ENCODE data around the gene CUL3. TPM values are rescaled to one million over a fixed set of nuclear protein-coding genes. Genes with fewer than 3 reads are reported as not detected.

CUL3 gene
- total and polyA plus RNA-seq, 8 donors: 70.9 to 116 (median 98.1) TPM

- ATAC-seq (no peak), DNase-seq (no peak)
- H3K27ac ChIP-seq: no peak overlapping the region
- H3K36me3 ChIP-seq: no peaks in the 10 kb centered on the region
- no peaks in the 10 kb centered on the region for H3K9me3 ChIP-seq
- no peaks in the 10 kb centered on the region for H3K4me1 ChIP-seq
- H3K27me3 ChIP-seq: no peaks in the 10 kb centered on the region
- no peak for TF ChIP-seq CTCF (IDR thresholded peaks at IDR 0.05)
- no peak overlapping the region for H3K4me3 ChIP-seq
- intact Hi-C loops (cut with DNase I): no loop called here
Measured at GRCh38 chr2:224436634-224437033, 148.5 kb downstream of the CUL3 start.

- H3K4me3 ChIP-seq: no peak overlapping the region
- intact Hi-C loops (cut with DNase I): no loop called here
Measured at GRCh38 chr2:224434618-224435017, 150.5 kb downstream of the CUL3 start.

GRCh38 chr2:224433442-224433841 is 151.7 kb downstream of the CUL3 start:
- intact Hi-C loops (cut with DNase I): no loop called here
- DNase-seq: no peak

More at GRCh38 chr2:224434618-224435017, 150.5 kb downstream of the CUL3 start:
- H3K27me3 ChIP-seq: no peaks in the 10 kb centered on the region
- no peak for DNase-seq
- no peak for ATAC-seq
- H3K9me3 ChIP-seq: no peaks in the 10 kb centered on the region
- no peaks in the 10 kb centered on the region for H3K4me1 ChIP-seq
- no peak for TF ChIP-seq CTCF (IDR thresholded peaks at IDR 0.05)
- no peak overlapping the region for H3K27ac ChIP-seq
- H3K36me3 ChIP-seq: no peaks in the 10 kb centered on the region

GRCh38 chr2:224432003-224432579 is 153.1 kb downstream of the CUL3 start:
- H3K27ac ChIP-seq: no peak overlapping the region
- ATAC-seq (no peak), DNase-seq (no peak)
- H3K9me3 ChIP-seq: no peaks in the 10 kb centered on the region
- no peak for TF ChIP-seq CTCF (IDR thresholded peaks at IDR 0.05)
- no peaks in the 10 kb centered on the region for H3K27me3 ChIP-seq
- H3K36me3 ChIP-seq: no peaks in the 10 kb centered on the region
- H3K4me1 ChIP-seq: no peaks in the 10 kb centered on the region
- intact Hi-C loops (cut with DNase I): no loop called here
- H3K4me3 ChIP-seq: no peak overlapping the region

More at GRCh38 chr2:224433442-224433841, 151.7 kb downstream of the CUL3 start:
- Histone ChIP-seq H3K36me3 (no peaks in the 10 kb centered on the region), H3K27me3 (no peaks in the 10 kb centered on the region), H3K9me3 (no peaks in the 10 kb centered on the region), H3K4me3 (no peak overlapping the region), H3K27ac (no peak overlapping the region), H3K4me1 (no peaks in the 10 kb centered on the region)
- no peak for TF ChIP-seq CTCF (IDR thresholded peaks at IDR 0.05)
- no peak for ATAC-seq

- Histone ChIP-seq H3K9me3 (no peaks in the 10 kb centered on the region), H3K4me1 (no peaks in the 10 kb centered on the region), H3K36me3 (no peaks in the 10 kb centered on the region), H3K4me3 (no peak overlapping the region), H3K27me3 (no peaks in the 10 kb centered on the region), H3K27ac (no peak overlapping the region)
- no peak for TF ChIP-seq CTCF (IDR thresholded peaks at IDR 0.05)
- DNase-seq (no peak), ATAC-seq (no peak)
- intact Hi-C loops (cut with DNase I): no loop called here
Measured at GRCh38 chr2:224429441-224429810, 155.7 kb downstream of the CUL3 start.
